Upper lobe of right lung (tissue), 1 donor: ENCODE results near the gene SPPL2C. TPM values are rescaled to one million over a fixed set of nuclear protein-coding genes. Genes with fewer than 3 reads are reported as not detected.

Experiments used
- ATAC-seq: fragments of 200-7000 bp; cut with Tn5 transposase; one replicate; pipeline ENCODE4 v1.9.1; 2020; ENCODE audit warnings: mild to moderate bottlenecking, moderate library complexity
- DNase-seq: peaks from one replicate; pipeline ENCODE4 v3.0.0-alpha.2; 2020
- H3K27ac ChIP-seq: fragments of 200-600 bp; one replicate; pipeline ENCODE4 v1.8.0; 2022
- H3K27me3 ChIP-seq: fragments of 200-600 bp; one replicate; pipeline ENCODE4 v1.8.0; 2022; ENCODE audit warnings: mild to moderate bottlenecking
- H3K36me3 ChIP-seq: fragments of 200-600 bp; one replicate; pipeline ENCODE4 v1.8.0; 2022
- H3K4me1 ChIP-seq: fragments of 200-600 bp; one replicate; pipeline ENCODE4 v1.8.0; 2022
- H3K4me3 ChIP-seq: fragments of 200-600 bp; one replicate; pipeline ENCODE4 v1.8.0; 2022; ENCODE audit warnings: mild to moderate bottlenecking
- H3K9me3 ChIP-seq: fragments of 200-600 bp; one replicate; pipeline ENCODE4 v1.8.0; 2022
- intact Hi-C: fragments of 100-400 bp; cut with DNase I; formaldehyde crosslinking; loops from one replicate; pipeline ENCODE4 v1.11.0; 2022
- total RNA-seq: library from RNA; stranded (reverse); fragmentation: NEBNext Ultra II Directional; extraction: Animal tissue kit (Norgen Biotek cat#: 25700); gene quantifications from one replicate; pipeline ENCODE4 v1.2.1, GENCODE V29; 2021
- TF ChIP-seq, protein P1 (sequence below): fragments of 200-600 bp; IDR thresholded peaks from one replicate; pipeline ENCODE4 v1.8.0; 2022; ENCODE audit warnings: antibody characterized with exemption
- donor health status: DM: no; HTN: yes; CAD: no; lungs with severe emphysema.

The SPPL2C gene
- total RNA-seq, 1 donor from 2014 or later = not detected

GRCh38 chr17:45850468-45850867 is 5.8 kb downstream of the SPPL2C start:
- TF ChIP-seq, protein P1, sequence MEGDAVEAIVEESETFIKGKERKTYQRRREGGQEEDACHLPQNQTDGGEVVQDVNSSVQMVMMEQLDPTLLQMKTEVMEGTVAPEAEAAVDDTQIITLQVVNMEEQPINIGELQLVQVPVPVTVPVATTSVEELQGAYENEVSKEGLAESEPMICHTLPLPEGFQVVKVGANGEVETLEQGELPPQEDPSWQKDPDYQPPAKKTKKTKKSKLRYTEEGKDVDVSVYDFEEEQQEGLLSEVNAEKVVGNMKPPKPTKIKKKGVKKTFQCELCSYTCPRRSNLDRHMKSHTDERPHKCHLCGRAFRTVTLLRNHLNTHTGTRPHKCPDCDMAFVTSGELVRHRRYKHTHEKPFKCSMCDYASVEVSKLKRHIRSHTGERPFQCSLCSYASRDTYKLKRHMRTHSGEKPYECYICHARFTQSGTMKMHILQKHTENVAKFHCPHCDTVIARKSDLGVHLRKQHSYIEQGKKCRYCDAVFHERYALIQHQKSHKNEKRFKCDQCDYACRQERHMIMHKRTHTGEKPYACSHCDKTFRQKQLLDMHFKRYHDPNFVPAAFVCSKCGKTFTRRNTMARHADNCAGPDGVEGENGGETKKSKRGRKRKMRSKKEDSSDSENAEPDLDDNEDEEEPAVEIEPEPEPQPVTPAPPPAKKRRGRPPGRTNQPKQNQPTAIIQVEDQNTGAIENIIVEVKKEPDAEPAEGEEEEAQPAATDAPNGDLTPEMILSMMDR = no peak
- Histone ChIP-seq H3K4me3 (no peak overlapping the region), H3K36me3 (no peaks in the 10 kb centered on the region), H3K27ac (no peak overlapping the region), H3K9me3 (no peaks in the 10 kb centered on the region), H3K27me3 (peaks cover 20% of the 10 kb centered on the region), H3K4me1 (no peaks in the 10 kb centered on the region)
- intact Hi-C loops = no loop called here
- DNase-seq = no peak
- ATAC-seq = no peak

DNA sequence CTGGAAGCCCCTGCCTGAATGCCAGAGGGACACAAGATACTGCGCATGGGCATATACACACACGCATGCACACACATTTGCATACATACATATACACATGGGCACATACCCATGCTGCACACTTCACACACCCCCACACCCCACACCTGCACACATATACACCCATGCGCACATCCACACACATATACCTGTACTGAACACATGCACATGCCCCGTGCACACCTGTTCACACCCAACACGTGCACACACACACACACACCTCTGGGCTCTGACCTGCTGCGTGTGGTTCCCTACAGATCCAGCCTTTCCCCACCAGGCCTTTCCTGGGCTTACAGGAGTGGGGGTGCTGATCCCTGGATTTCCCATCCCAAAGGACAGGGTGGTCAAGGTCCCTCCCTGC is 6.3 kb downstream of the SPPL2C start:
- Histone ChIP-seq H3K4me3 (no peak overlapping the region), H3K4me1 (no peaks in the 10 kb centered on the region), H3K27ac (no peak overlapping the region), H3K36me3 (no peaks in the 10 kb centered on the region), H3K27me3 (peaks cover 20% of the 10 kb centered on the region), H3K9me3 (no peaks in the 10 kb centered on the region)
- intact Hi-C loops = no loop called here
- ATAC-seq = no peak
- no peak for DNase-seq
- TF ChIP-seq, protein P1 = no peak

- peaks cover 20% of the 10 kb centered on the region for H3K27me3 ChIP-seq
- no peaks in the 10 kb centered on the region for H3K4me1 ChIP-seq
- TF ChIP-seq, protein P1 = no peak
- H3K36me3 ChIP-seq = no peaks in the 10 kb centered on the region
- intact Hi-C loops = no loop called here
- H3K4me3 ChIP-seq = no peak overlapping the region
- DNase-seq (no peak), ATAC-seq (no peak)
- H3K9me3 ChIP-seq = no peaks in the 10 kb centered on the region
- H3K27ac ChIP-seq = no peak overlapping the region
Observed at GRCh38 chr17:45851464-45851863, 6.8 kb downstream of the SPPL2C start.

DNA sequence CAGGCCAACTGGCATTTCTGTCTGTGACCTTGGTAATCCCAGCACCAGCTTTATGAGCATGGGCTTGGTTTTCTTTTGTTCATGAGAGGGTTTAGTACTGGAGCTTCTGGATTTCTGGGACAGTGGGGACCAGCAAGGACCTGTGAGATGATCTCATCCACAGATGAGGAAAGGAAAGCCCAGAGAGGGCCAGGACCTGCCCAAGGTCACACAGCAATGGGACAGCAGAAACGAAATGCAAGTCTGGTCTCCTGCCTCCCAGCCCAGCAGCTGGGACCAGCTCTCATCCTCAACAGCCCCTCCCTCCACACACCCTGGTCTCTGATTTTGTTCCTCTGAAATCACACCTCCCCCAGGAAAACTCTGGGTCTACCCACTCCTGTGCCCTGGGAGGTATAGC is 7.2 kb downstream of the SPPL2C start:
- peak; percentile 41 for DNase-seq
- Histone ChIP-seq H3K27me3 (peaks cover 20% of the 10 kb centered on the region), H3K4me1 (no peaks in the 10 kb centered on the region), H3K4me3 (no peak overlapping the region), H3K27ac (no peak overlapping the region), H3K9me3 (no peaks in the 10 kb centered on the region), H3K36me3 (no peaks in the 10 kb centered on the region)
- intact Hi-C loops = no loop called here
- TF ChIP-seq, protein P1 = no peak
- no peak for ATAC-seq

DNA sequence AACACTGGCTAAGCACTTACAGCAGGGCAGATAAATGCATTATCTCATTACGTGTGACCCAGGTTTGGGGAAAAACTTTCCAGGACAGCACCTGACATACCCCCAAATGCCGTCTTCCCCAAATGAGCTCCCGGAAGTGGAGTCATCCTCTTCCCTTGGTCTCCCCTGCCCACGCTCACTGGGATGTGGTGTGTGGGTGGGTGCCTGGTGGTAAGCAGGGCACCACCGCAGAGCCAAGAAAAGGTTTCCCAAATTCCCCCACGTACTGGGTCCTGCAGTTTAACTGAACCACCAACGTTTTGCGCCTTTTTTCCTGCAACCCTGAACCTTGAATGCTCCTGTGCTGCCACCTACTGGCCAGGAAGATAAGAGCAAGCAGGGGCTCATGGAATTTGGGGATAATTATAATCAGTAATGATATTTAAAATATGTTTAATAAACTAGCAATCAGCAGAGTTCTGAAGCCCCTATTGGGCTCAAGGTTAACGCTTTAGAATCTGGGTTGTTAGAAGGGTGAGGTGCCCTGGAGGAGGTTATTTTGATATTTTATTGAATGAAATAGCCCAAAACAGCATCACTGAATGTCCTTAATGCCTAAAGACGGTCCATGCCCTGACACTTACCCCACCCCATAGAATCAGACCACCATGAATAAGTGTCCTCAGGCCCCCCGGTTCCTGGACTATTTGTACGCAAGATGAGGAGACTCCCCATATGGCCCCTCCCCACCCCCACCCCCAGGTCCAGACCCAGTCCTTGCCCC is 8.0 kb downstream of the SPPL2C start:
- no peaks in the 10 kb centered on the region for H3K36me3 ChIP-seq
- DNase-seq (peak; percentile 70), ATAC-seq (peak; percentile 62)
- H3K9me3 ChIP-seq = no peaks in the 10 kb centered on the region
- no peak overlapping the region for H3K4me3 ChIP-seq
- no peak overlapping the region for H3K27ac ChIP-seq
- H3K27me3 ChIP-seq = peaks cover 20% of the 10 kb centered on the region
- intact Hi-C loops = no loop called here
- no peaks in the 10 kb centered on the region for H3K4me1 ChIP-seq
- TF ChIP-seq, protein P1 = peak; percentile 88
